ENCODE results near the gene LIN7C. TPM values are rescaled to one million over a fixed set of nuclear protein-coding genes. Genes with fewer than 3 reads are reported as not detected.

The LIN7C gene
- total RNA-seq, 4 donors from 2014 or later, result 61.8 to 72.8 (median 66.3) TPM

DNA sequence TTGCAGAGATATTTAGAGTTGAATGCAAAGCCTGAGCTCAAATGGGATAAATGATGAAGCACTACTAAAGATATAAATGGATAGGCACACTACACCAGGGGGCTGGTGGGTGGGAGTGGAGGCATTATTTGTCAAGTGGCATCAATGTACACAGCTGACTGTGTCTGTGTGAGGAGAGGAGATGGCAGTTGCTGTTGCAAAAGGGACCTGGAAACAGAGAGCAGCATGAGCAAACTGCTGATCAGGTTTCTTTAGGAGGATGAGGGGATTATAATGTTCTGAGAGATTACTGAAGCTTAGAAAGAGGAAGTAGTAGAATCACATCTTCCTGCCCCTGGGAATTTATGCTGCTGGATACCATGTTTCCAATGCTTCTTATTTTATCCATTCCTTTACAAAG lies 39.4 kb upstream of the LIN7C start:
- no peaks in the 10 kb centered on the region for H3K9me3 ChIP-seq
- no peaks in the 10 kb centered on the region for H3K4me1 ChIP-seq
- H3K4me3 ChIP-seq (replicated peaks in 1 of 3), result no peak overlapping the region
- no peak for DNase-seq
- no peaks in the 10 kb centered on the region for H3K27me3 ChIP-seq
- no peak overlapping the region for H3K27ac ChIP-seq
- TF ChIP-seq, protein P1, sequence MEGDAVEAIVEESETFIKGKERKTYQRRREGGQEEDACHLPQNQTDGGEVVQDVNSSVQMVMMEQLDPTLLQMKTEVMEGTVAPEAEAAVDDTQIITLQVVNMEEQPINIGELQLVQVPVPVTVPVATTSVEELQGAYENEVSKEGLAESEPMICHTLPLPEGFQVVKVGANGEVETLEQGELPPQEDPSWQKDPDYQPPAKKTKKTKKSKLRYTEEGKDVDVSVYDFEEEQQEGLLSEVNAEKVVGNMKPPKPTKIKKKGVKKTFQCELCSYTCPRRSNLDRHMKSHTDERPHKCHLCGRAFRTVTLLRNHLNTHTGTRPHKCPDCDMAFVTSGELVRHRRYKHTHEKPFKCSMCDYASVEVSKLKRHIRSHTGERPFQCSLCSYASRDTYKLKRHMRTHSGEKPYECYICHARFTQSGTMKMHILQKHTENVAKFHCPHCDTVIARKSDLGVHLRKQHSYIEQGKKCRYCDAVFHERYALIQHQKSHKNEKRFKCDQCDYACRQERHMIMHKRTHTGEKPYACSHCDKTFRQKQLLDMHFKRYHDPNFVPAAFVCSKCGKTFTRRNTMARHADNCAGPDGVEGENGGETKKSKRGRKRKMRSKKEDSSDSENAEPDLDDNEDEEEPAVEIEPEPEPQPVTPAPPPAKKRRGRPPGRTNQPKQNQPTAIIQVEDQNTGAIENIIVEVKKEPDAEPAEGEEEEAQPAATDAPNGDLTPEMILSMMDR (IDR thresholded peaks at IDR 0.05), result no peak
- TF ChIP-seq POLR2A (IDR thresholded peaks at IDR 0.05), result no peak
- intact Hi-C loops (cut with DNase I), result no loop called here
- H3K36me3 ChIP-seq, result no peaks in the 10 kb centered on the region

DNA sequence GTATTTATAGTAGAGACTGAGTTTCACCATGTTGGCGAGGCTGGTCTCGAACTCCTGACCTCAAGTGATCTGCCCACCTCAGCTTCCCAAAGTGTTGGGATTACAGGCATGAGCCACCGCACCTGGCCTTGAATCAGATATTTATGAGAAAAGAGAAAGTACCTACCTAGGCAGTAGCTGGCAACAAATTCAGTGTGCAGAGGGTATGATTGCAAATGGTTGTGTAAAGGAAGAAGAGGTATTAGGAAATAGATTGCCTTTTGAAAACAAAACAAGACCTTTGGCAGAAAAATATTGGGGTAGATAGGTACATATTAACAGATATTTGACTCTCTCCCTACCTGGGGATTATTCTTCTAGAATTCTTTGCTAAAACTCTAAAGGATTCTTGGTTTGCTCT lies 38.5 kb upstream of the LIN7C start:
- Histone ChIP-seq H3K36me3 (no peaks in the 10 kb centered on the region), H3K27me3 (no peaks in the 10 kb centered on the region), H3K4me1 (no peaks in the 10 kb centered on the region), H3K9me3 (no peaks in the 10 kb centered on the region), H3K4me3 (replicated peaks in 1 of 3) (no peak overlapping the region), H3K27ac (no peak overlapping the region)
- WGBS, 2 donors, result 96 to 98% methylated on average over 3 of the region's 3 CpGs
- no peak for TF ChIP-seq POLR2A (IDR thresholded peaks at IDR 0.05)
- TF ChIP-seq, protein P1 (IDR thresholded peaks at IDR 0.05), result no peak
- no peak for DNase-seq
- intact Hi-C loops (cut with DNase I), result no loop called here

DNA sequence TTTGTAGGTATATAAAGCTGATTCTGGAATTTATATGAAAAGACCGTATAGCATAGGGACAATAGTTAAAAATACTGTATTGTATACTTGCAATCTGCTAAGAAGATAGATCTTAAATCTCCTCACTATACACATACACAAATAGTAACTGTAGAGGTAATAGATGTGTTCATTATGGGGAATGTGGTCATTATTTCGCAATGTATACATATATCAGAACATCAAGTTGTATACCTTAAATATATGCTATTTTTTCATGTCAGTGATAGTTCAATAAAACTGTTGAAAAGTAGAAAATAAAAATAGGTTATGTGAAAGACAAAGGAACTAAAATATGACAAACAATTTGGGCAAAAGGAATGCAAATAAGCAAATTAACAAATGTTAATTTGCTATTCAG lies 35.2 kb upstream of the LIN7C start:
- Histone ChIP-seq H3K4me3 (replicated peaks in 1 of 3) (no peak overlapping the region), H3K27ac (no peak overlapping the region), H3K36me3 (no peaks in the 10 kb centered on the region), H3K9me3 (no peaks in the 10 kb centered on the region), H3K4me1 (no peaks in the 10 kb centered on the region), H3K27me3 (no peaks in the 10 kb centered on the region)
- intact Hi-C loops (cut with DNase I), result no loop called here
- 95 to 96% methylated on average over 2 of the region's 2 CpGs for WGBS, 2 donors
- TF ChIP-seq, protein P1 (IDR thresholded peaks at IDR 0.05), result no peak
- no peak for TF ChIP-seq POLR2A (IDR thresholded peaks at IDR 0.05)
- no peak for DNase-seq

DNA sequence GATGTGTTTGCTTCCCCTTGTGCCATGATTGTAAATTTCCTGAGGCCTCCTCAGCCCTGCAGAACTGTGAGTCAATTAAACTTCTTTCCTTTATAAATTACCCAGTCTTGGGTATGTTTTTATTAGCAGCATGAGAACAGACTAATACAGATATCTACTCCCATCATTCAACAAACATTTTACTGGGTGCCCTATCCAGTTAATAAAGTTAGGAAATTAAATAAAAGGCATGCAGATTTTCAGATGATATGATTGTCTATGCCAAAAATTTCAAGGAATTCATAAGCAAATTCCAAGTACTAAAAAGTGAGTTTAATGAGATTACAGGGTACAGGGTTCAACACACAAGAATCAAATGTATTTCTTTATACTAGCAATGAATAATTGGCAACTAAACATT lies 33.5 kb upstream of the LIN7C start:
- no peak for TF ChIP-seq POLR2A (IDR thresholded peaks at IDR 0.05)
- TF ChIP-seq, protein P1 (IDR thresholded peaks at IDR 0.05), result no peak
- H3K9me3 ChIP-seq, result no peaks in the 10 kb centered on the region
- H3K4me3 ChIP-seq (replicated peaks in 1 of 3), result no peak overlapping the region
- DNase-seq, result no peak
- intact Hi-C loops (cut with DNase I), result no loop called here
- no peak overlapping the region for H3K27ac ChIP-seq
- H3K4me1 ChIP-seq, result no peaks in the 10 kb centered on the region
- H3K27me3 ChIP-seq, result no peaks in the 10 kb centered on the region
- H3K36me3 ChIP-seq, result no peaks in the 10 kb centered on the region

DNA sequence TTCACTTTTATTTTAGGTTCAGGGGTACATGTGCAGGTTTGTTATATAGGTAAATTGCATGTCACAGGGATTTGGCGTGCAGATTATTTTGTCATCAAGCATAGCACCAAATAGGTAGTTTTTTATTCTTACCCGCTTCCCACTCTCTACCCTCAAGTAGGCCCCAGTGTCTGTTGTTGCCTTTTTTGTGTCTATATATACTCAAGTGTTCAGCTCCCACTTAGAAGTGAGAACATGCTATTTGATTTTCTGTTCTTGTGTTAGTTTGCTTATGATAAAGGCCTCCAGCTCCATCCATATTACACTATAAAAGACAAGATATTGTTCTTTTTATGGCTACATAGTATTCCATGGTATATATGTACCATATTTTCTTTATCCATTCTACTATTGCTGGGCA lies 28.5 kb upstream of the LIN7C start:
- DNase-seq, result no peak
- no peaks in the 10 kb centered on the region for H3K27me3 ChIP-seq
- 91 to 97% methylated on average over 2 of the region's 2 CpGs for WGBS, 2 donors
- H3K9me3 ChIP-seq, result no peaks in the 10 kb centered on the region
- intact Hi-C loops (cut with DNase I), result no loop called here
- TF ChIP-seq POLR2A (IDR thresholded peaks at IDR 0.05), result no peak
- TF ChIP-seq, protein P1 (IDR thresholded peaks at IDR 0.05), result no peak
- no peak overlapping the region for H3K4me3 ChIP-seq (replicated peaks in 1 of 3)
- H3K27ac ChIP-seq, result no peak overlapping the region
- H3K4me1 ChIP-seq, result no peaks in the 10 kb centered on the region
- no peaks in the 10 kb centered on the region for H3K36me3 ChIP-seq
